ENCODE measurements around the gene ZNF451. TPM values are rescaled to one million over a fixed set of nuclear protein-coding genes. Genes with fewer than 3 reads are reported as not detected.

ZNF451 gene
- polyA plus RNA-seq, 1 donor from 2014 or later, result 60.2 TPM

DNA sequence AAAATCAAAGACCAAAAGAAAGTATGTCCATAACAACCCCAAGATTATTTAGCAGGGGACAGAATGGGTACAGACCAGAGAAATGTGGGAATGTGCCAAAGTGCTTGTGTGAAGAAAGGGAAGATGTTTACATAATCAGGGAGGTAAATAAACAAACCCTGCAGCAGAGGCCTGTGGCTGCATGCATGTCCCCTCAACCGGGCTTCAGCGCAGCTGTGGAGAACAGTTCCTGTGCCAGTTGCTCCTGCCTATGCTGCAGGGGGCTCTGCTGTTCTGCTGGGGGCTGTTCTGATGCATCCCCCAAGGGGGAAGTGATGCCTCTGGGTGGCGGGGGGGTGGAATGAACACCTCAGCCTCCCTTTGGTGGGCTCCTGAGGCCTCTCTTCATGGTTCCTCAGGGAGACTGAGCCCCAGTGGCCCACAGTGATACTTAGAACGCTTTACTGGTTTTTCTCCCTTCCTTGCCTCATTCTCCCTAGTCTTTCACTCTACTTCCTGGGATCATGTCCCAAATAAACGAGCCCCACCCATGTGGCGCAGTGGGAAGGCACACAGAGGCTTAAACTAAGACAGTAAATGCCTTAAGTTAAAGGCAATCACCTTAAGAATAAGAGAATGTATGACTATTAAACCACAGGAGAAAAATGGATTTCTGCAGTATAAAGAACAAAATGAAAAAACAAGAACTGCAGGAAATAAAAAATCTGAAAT, 109.1 kb downstream of the ZNF451 start:
- Histone ChIP-seq H3K9me3 (ENCODE audit: low read length) (no peaks in the 10 kb centered on the region), H3K79me2 (replicated peaks; ENCODE audit: insufficient read depth, low read length) (no peaks in the 10 kb centered on the region), H3K36me3 (ENCODE audit: insufficient read depth, low read length) (no peaks in the 10 kb centered on the region), H3K9ac (ENCODE audit: low read length) (no peak overlapping the region), H4K20me1 (ENCODE audit: insufficient read depth) (no peaks in the 10 kb centered on the region), H2AFZ (ENCODE audit: low read depth, low read length) (no peak overlapping the region), H3K4me2 (ENCODE audit: low read length) (no peak overlapping the region), H3K27me3 (ENCODE audit: insufficient read depth, low read depth, low read length) (no peaks in the 10 kb centered on the region), H3K9me2 (ENCODE audit: insufficient read depth, low read length) (no peaks in the 10 kb centered on the region), H3F3A (ENCODE audit: insufficient read depth, low read length, poor library complexity, severe bottlenecking) (no peaks in the 10 kb centered on the region), H3K27ac (ENCODE audit: low read length) (no peak overlapping the region), H3K4me3 (ENCODE audit: low read length) (no peak overlapping the region)
- no peak for TF ChIP-seq EZH2 (IDR thresholded peaks at IDR 0.05; ENCODE audit: borderline replicate concordance, insufficient read depth, low read length, poor library complexity, severe bottlenecking)
- TF ChIP-seq, protein P1, sequence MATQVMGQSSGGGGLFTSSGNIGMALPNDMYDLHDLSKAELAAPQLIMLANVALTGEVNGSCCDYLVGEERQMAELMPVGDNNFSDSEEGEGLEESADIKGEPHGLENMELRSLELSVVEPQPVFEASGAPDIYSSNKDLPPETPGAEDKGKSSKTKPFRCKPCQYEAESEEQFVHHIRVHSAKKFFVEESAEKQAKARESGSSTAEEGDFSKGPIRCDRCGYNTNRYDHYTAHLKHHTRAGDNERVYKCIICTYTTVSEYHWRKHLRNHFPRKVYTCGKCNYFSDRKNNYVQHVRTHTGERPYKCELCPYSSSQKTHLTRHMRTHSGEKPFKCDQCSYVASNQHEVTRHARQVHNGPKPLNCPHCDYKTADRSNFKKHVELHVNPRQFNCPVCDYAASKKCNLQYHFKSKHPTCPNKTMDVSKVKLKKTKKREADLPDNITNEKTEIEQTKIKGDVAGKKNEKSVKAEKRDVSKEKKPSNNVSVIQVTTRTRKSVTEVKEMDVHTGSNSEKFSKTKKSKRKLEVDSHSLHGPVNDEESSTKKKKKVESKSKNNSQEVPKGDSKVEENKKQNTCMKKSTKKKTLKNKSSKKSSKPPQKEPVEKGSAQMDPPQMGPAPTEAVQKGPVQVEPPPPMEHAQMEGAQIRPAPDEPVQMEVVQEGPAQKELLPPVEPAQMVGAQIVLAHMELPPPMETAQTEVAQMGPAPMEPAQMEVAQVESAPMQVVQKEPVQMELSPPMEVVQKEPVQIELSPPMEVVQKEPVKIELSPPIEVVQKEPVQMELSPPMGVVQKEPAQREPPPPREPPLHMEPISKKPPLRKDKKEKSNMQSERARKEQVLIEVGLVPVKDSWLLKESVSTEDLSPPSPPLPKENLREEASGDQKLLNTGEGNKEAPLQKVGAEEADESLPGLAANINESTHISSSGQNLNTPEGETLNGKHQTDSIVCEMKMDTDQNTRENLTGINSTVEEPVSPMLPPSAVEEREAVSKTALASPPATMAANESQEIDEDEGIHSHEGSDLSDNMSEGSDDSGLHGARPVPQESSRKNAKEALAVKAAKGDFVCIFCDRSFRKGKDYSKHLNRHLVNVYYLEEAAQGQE (IDR thresholded peaks at IDR 0.05; ENCODE audit: borderline replicate concordance), result no peak
- TF ChIP-seq SMC3 (conservative IDR thresholded peaks at IDR 0.05; ENCODE audit: poor library complexity), result no peak
- no peak for TF ChIP-seq POLR2AphosphoS5 (IDR thresholded peaks at IDR 0.05)
- TF ChIP-seq, protein P2, sequence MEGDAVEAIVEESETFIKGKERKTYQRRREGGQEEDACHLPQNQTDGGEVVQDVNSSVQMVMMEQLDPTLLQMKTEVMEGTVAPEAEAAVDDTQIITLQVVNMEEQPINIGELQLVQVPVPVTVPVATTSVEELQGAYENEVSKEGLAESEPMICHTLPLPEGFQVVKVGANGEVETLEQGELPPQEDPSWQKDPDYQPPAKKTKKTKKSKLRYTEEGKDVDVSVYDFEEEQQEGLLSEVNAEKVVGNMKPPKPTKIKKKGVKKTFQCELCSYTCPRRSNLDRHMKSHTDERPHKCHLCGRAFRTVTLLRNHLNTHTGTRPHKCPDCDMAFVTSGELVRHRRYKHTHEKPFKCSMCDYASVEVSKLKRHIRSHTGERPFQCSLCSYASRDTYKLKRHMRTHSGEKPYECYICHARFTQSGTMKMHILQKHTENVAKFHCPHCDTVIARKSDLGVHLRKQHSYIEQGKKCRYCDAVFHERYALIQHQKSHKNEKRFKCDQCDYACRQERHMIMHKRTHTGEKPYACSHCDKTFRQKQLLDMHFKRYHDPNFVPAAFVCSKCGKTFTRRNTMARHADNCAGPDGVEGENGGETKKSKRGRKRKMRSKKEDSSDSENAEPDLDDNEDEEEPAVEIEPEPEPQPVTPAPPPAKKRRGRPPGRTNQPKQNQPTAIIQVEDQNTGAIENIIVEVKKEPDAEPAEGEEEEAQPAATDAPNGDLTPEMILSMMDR (IDR thresholded peaks at IDR 0.05; ENCODE audit: poor library complexity, severe bottlenecking), result no peak
- no peak for TF ChIP-seq MXI1 (conservative IDR thresholded peaks at IDR 0.05; ENCODE audit: poor library complexity, severe bottlenecking)
- TF ChIP-seq EP300 (conservative IDR thresholded peaks at IDR 0.05; ENCODE audit: poor library complexity, severe bottlenecking), result no peak
- no peak for TF ChIP-seq TAF1 (IDR thresholded peaks at IDR 0.05; ENCODE audit: low read depth)
- no peak for TF ChIP-seq RAD21 (conservative IDR thresholded peaks at IDR 0.05)

DNA sequence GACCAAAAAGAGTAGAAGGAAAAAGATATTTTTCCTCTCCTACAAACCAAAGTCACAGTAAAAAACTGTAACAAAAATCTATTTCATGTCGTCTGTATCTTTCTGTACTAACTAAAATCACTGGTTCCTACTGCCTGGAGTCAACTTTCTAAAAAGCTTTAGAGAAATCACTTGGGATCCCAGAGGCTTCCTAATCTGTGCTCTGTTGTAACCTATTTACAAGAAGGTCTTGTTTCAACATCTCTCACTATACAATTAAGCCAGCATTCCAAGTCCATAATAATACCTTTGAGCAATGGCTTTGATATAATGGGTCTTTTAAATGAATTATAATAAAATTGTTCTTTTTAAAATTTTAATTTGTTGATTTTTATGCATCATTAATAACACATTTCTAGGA, 111.7 kb downstream of the ZNF451 start:
- Histone ChIP-seq H3K27ac (ENCODE audit: low read length) (no peak overlapping the region), H4K20me1 (ENCODE audit: insufficient read depth) (no peaks in the 10 kb centered on the region), H3K36me3 (ENCODE audit: insufficient read depth, low read length) (no peaks in the 10 kb centered on the region), H3K79me2 (replicated peaks; ENCODE audit: insufficient read depth, low read length) (no peaks in the 10 kb centered on the region), H3K9ac (ENCODE audit: low read length) (no peak overlapping the region), H2AFZ (ENCODE audit: low read depth, low read length) (no peak overlapping the region), H3K9me3 (ENCODE audit: low read length) (no peaks in the 10 kb centered on the region), H3F3A (ENCODE audit: insufficient read depth, low read length, poor library complexity, severe bottlenecking) (no peaks in the 10 kb centered on the region), H3K9me2 (ENCODE audit: insufficient read depth, low read length) (no peaks in the 10 kb centered on the region), H3K4me2 (ENCODE audit: low read length) (no peak overlapping the region), H3K27me3 (ENCODE audit: insufficient read depth, low read depth, low read length) (no peaks in the 10 kb centered on the region), H3K4me3 (ENCODE audit: low read length) (no peak overlapping the region)
- TF ChIP-seq, protein P2 (IDR thresholded peaks at IDR 0.05; ENCODE audit: poor library complexity, severe bottlenecking), result no peak
- TF ChIP-seq EZH2 (IDR thresholded peaks at IDR 0.05; ENCODE audit: borderline replicate concordance, insufficient read depth, low read length, poor library complexity, severe bottlenecking) (no peak), SMC3 (conservative IDR thresholded peaks at IDR 0.05; ENCODE audit: poor library complexity) (no peak), RAD21 (conservative IDR thresholded peaks at IDR 0.05) (no peak), TAF1 (IDR thresholded peaks at IDR 0.05; ENCODE audit: low read depth) (no peak), POLR2AphosphoS5 (IDR thresholded peaks at IDR 0.05) (no peak), EP300 (conservative IDR thresholded peaks at IDR 0.05; ENCODE audit: poor library complexity, severe bottlenecking) (no peak), MXI1 (conservative IDR thresholded peaks at IDR 0.05; ENCODE audit: poor library complexity, severe bottlenecking) (no peak)
- TF ChIP-seq, protein P1 (IDR thresholded peaks at IDR 0.05; ENCODE audit: borderline replicate concordance), result no peak

All from neural cell (in vitro differentiated cells).